DOHH2 (cell line): Measurements from ENCODE around the gene SLC1A1.

Experiments
- H3F3A ChIP-seq: fragments of 200-600 bp; sonication (generic), shearing (Covaris generic); 2 replicates; pipeline ENCODE4 v1.6.0; 2016; ENCODE audit warnings: antibody characterized with exemption, mild to moderate bottlenecking; ENCODE audit not compliant: control insufficient read depth, insufficient read depth
- H3K27ac ChIP-seq: fragments of 200-600 bp; sonication (generic); 2 replicates; pipeline ENCODE4 v1.5.1; 2014; ENCODE audit warnings: low read depth, mild to moderate bottlenecking, low read length, moderate library complexity
- H3K27me3 ChIP-seq: fragments of 200-600 bp; sonication (generic); 2 replicates; pipeline ENCODE4 v1.6.1; 2014; ENCODE audit warnings: mild to moderate bottlenecking, low read length, mixed read lengths; ENCODE audit not compliant: control insufficient read depth
- H3K36me3 ChIP-seq: fragments of 200-600 bp; sonication (generic); 2 replicates; pipeline ENCODE4 v1.6.1; 2014; ENCODE audit warnings: mild to moderate bottlenecking, low read length, moderate library complexity, mixed read lengths; ENCODE audit not compliant: control insufficient read depth
- H3K4me1 ChIP-seq: fragments of 200-600 bp; sonication (generic); 2 replicates; pipeline ENCODE4 v1.6.1; 2014; ENCODE audit warnings: mild to moderate bottlenecking, low read length, mixed read lengths; ENCODE audit not compliant: control insufficient read depth
- H3K4me2 ChIP-seq: fragments of 200-600 bp; sonication (generic); 2 replicates; pipeline ENCODE4 v1.6.0; 2014; ENCODE audit warnings: mild to moderate bottlenecking, low read length, moderate library complexity
- H3K4me3 ChIP-seq: fragments of 200-600 bp; sonication (generic); 2 replicates; pipeline ENCODE4 v1.5.1; 2014; ENCODE audit warnings: mild to moderate bottlenecking, low read length, mixed read lengths
- H3K79me2 ChIP-seq: fragments of 200-600 bp; sonication (generic); 2 replicates; pipeline ENCODE4 v1.6.1; 2014; ENCODE audit warnings: mild to moderate bottlenecking, low read length, mixed read lengths; ENCODE audit not compliant: control insufficient read depth
- H3K9me2 ChIP-seq: fragments of 200-600 bp; sonication (generic); replicated peaks from 2 replicates; pipeline ENCODE4 v1.6.1; 2014; ENCODE audit warnings: mild to moderate bottlenecking, low read length, mixed read lengths; ENCODE audit not compliant: control insufficient read depth
- H3K9me3 ChIP-seq: fragments of 200-600 bp; sonication (generic); 2 replicates; pipeline ENCODE4 v1.6.1; 2014; ENCODE audit warnings: antibody characterized with exemption, low read length, mixed read lengths; ENCODE audit not compliant: control insufficient read depth, insufficient read depth
- H4K20me1 ChIP-seq: fragments of 200-600 bp; sonication (generic); 2 replicates; pipeline ENCODE4 v1.6.0; 2014; ENCODE audit warnings: low read depth, mild to moderate bottlenecking, antibody characterized with exemption, low read length, moderate library complexity; ENCODE audit not compliant: control insufficient read depth, insufficient read depth
- EZH2phosphoT487 ChIP-seq: fragments of 200-600 bp; sonication (generic); IDR thresholded peaks from 2 replicates; pipeline ENCODE4 v1.6.1; 2017; ENCODE audit warnings: borderline replicate concordance, mild to moderate bottlenecking, antibody characterized with exemption, low read length, moderate library complexity, mixed read lengths
- TF ChIP-seq, protein P1 (sequence below): fragments of 200-600 bp; sonication (generic); IDR thresholded peaks from one replicate; pipeline ENCODE4 v1.5.1; 2014; ENCODE audit warnings: antibody characterized with exemption, mild to moderate bottlenecking, low read depth, low read length; ENCODE audit not compliant: poor library complexity, severe bottlenecking

SLC1A1 gene

DNA sequence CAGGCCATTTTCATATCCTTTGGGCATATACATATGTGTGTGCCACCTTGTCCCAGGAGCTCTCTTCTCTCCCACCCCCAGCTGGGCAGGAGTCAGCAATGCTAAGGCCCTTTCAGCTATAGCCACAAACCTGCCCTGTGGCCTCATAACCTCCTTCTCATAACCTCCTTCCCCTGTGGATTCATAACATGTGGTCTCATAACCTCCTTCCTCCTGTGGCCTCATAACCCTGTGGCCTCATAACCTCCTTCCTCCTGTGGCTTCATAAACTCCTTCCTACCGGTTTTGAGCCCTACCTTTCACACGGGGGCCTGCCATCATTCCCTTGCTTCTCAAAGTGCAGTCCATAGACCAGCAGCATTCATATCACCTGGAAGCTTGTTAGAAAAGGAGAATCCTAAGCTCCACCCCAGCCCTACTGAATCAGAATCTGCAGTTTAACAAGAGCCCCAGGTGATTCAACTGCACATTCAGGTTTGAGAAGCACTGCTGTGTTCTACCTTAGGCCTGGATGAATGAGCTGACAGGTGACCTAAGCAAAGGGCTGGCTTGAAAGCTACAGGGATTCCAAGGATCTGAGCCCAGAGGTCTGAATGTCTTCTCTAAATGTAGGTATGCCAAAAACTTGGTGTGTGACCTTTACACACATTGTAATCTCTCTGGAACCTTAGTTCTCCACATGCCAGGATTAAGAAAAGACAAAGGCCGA, 129.9 kb downstream of the SLC1A1 start:
- Histone ChIP-seq H3K4me1 (no peaks in the 10 kb centered on the region), H3K79me2 (no peaks in the 10 kb centered on the region), H3K9me3 (no peaks in the 10 kb centered on the region), H3K36me3 (no peaks in the 10 kb centered on the region), H4K20me1 (no peaks in the 10 kb centered on the region), H3K4me2 (no peak overlapping the region), H3K9me2 (no peaks in the 10 kb centered on the region), H3F3A (no peaks in the 10 kb centered on the region), H3K27me3 (0 out of 2 replicates have a peak, but pooled peaks cover 3% of the 10 kb centered on the region), H3K4me3 (no peak overlapping the region), H3K27ac (no peak overlapping the region)
- TF ChIP-seq, protein P1, sequence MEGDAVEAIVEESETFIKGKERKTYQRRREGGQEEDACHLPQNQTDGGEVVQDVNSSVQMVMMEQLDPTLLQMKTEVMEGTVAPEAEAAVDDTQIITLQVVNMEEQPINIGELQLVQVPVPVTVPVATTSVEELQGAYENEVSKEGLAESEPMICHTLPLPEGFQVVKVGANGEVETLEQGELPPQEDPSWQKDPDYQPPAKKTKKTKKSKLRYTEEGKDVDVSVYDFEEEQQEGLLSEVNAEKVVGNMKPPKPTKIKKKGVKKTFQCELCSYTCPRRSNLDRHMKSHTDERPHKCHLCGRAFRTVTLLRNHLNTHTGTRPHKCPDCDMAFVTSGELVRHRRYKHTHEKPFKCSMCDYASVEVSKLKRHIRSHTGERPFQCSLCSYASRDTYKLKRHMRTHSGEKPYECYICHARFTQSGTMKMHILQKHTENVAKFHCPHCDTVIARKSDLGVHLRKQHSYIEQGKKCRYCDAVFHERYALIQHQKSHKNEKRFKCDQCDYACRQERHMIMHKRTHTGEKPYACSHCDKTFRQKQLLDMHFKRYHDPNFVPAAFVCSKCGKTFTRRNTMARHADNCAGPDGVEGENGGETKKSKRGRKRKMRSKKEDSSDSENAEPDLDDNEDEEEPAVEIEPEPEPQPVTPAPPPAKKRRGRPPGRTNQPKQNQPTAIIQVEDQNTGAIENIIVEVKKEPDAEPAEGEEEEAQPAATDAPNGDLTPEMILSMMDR = no peak
- TF ChIP-seq EZH2phosphoT487 = no peak

DNA sequence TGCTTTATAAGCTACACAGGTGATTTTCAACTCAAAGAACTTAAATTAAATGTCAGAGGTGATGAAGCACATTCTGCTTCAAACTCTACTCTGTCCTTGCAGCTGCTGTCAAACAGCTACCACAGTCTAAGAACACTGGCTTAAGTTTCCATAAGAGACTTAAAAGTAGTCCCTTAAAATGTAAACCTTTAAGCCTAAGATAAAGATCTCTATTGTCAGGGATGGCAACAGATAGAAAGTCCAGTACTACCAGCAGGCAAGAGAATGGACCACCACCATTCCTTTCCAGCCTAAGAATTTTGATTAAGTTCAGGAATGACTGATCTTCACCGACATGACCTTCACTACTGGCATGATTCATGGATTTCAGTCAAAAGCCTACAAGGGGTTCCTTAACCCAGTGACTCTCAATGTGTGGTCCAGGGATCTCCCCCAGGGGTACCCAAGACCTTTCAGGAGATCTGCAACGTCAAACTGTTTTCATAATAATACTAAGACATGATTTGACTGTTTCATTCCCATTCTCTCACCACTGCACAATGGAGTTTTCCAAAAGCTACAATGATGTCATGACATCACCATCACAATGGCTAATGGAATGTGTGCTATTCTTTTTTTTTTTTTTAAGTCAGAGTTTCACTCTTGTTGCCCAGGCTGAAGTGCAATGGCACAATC, 130.8 kb downstream of the SLC1A1 start:
- H3K9me3 ChIP-seq = no peaks in the 10 kb centered on the region
- TF ChIP-seq EZH2phosphoT487 = no peak
- TF ChIP-seq, protein P1 = no peak

DNA sequence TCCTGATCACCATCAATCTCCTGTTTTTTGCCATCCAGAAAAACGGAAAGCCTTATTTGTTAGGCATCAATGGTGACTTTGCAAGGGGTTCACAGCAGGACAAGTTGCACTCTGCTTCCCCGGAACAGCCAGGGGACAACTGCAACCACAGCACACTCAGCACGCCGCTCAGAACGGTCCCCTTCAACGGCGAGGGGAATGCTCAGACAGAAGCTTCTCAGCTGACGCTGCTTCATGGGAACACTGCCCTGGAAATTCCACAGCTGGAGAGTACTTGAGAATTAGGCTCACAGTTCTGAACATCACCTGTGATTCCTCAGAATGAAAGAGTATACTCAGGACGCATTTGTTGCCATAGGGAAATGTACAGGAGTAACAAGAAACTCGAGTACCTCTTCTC, 131.7 kb downstream of the SLC1A1 start:
- H3K79me2 ChIP-seq = no peaks in the 10 kb centered on the region
- no peaks in the 10 kb centered on the region for H3K9me2 ChIP-seq
- H3K4me3 ChIP-seq = no peak overlapping the region
- no peaks in the 10 kb centered on the region for H3F3A ChIP-seq
- no peaks in the 10 kb centered on the region for H3K4me1 ChIP-seq
- TF ChIP-seq, protein P1 = no peak
- TF ChIP-seq EZH2phosphoT487 = no peak
- H3K9me3 ChIP-seq = no peaks in the 10 kb centered on the region
- no peaks in the 10 kb centered on the region for H4K20me1 ChIP-seq
- no peaks in the 10 kb centered on the region for H3K36me3 ChIP-seq
- no peak overlapping the region for H3K4me2 ChIP-seq
- no peak overlapping the region for H3K27ac ChIP-seq
- peaks cover 10% of the 10 kb centered on the region for H3K27me3 ChIP-seq

More for the DNA sequence above, 130.8 kb downstream of the SLC1A1 start:
- H3K27me3 ChIP-seq = peaks cover 7% of the 10 kb centered on the region
- no peaks in the 10 kb centered on the region for H3F3A ChIP-seq
- no peaks in the 10 kb centered on the region for H4K20me1 ChIP-seq
- no peaks in the 10 kb centered on the region for H3K9me2 ChIP-seq
- no peaks in the 10 kb centered on the region for H3K4me1 ChIP-seq
- no peaks in the 10 kb centered on the region for H3K36me3 ChIP-seq
- H3K4me3 ChIP-seq = no peak overlapping the region
- no peak overlapping the region for H3K4me2 ChIP-seq
- H3K79me2 ChIP-seq = no peaks in the 10 kb centered on the region
- H3K27ac ChIP-seq = no peak overlapping the region
